NK-92 treated with Interleukin-12 subunit alpha and Interleukin-12 subunit beta, amount 100 ng/mL, for 24 hours (cell line): ENCODE results near the gene CLPX.
"Not testable (repeated sequence)": the region's sequence is repeated elsewhere in the genome, so short reads cannot be mapped to it uniquely, and the experiment has no call there.

ENCODE experiments used
- DNase-seq: peaks from one replicate; lab custom pipeline; 2025; lab: John Stamatoyannopoulos, UW

The CLPX gene

DNA sequence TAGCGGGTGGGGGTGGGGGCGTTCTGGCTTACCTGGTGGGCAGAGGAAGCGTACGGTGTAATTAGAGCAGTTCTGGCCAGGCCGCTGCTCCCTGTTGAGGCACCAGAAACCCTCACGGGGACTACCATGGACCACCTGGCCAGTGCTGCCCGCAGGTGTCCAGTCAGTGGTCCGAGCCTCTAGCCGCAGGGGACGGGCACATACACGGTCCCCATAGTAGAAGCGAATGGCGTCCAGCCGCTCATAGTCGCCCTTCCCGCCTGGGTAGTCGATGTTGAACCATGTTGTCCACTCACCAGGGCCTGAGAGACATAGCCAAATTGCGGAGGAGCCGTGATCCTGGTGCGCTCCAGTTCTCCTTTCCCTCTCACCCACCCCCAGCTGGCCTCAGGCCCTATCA lies 21.6 kb upstream of the CLPX start:
- no peak for DNase-seq

DNA sequence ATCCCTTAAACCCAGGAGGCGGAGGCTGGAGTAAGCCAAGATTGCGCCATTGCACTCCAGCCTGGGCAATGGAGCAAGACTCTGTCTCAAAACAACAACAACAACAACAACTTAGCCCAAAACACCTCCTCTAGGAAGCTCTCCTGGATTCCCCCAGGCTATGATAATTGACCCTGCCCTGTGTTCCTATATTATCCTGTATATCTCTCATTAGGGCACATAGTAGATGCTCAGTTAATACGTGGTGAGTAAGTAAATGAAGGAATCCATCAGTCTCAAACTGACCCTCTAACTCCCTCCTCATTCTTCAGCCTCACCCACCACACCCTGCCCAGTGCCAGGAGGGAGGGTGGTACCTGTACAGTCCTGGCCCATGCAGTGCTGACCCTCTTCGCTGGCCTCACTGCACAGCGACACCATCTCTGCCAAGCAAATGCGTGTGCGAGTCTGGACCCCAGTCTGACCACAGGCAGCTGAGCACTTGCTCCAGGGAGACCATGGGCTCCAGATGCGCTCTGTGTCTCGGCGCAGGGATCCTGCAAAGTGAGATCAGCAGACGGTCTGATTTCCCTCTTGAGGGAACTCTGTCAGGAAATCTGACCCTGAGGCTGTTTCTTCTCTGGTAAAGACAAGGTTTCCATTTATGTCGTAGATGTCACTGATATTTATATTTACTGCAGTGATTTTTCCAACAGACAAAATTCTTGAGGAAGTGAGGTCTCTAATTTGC lies 20.0 kb upstream of the CLPX start:
- no peak for DNase-seq

DNA sequence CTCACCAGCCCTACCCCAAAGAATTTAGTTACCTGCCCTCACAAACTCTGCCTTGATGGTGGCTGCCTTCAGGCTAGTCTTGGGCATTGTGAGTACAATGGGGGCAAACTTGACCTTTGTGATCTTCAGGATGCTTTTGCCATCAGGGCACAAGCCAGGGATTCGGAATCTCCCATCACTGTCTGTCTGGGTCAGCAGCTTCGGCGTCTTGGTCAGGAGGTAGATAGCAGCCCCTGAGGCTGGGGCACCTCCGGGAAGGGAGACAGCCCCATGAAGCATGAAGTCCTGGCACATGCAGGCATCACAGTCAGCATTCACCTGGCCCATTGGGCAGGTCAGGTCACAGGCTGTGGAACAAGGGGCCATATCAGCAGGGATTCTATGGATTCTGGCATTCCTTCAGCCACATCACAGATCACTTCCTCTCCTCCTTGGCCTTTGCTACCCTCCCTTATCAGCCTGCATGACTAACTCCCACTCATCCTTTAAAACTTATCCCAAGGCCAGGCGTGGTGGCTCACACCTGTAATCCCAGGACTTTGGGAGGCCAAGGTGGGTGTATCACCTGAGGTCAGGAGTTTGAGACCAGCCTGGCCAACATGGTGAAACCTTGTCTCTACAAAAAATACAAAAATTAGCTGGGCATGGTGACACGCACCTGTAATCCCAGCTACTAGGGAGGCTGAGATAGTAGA lies 19.2 kb upstream of the CLPX start:
- no peak for DNase-seq

DNA sequence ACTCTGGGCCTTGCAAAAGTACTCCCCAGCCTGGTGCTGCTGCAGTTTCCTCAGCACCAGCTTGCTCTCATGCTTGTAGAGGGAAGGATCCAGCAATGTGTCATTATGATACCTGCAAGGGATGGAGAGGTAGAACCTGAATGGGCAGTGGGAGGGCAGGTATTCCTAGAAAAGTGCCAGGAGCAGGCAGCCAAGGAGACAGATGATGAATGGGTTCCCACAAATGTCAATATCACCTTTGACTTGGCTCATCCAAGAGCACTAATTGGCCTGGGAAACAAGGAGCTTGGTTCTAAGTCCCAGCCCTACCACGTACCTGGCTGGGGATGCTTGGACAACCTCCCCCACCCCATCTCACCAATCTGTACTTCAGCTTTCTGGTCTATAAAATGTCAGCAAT lies 16.8 kb upstream of the CLPX start:
- no peak for DNase-seq

DNA sequence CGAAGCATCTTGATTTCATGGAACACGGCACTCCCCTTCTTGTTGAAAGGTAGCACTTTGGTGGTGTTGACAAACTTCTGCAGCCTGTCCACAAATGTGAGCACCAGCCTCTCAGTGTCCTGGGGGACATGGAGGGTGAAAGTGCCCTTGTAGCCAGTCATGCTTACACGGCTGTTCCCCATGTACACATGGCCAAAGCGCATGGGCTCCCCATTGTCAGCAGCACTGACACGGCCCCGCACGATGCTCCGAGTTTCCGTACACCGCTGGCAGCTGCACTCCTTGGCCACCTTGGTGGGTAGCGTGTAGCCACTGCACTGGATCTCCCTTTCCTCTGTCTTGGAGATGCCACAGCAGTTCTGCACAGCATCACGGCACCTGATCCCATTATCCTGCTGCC lies 13.4 kb upstream of the CLPX start:
- DNase-seq, result no peak

DNA sequence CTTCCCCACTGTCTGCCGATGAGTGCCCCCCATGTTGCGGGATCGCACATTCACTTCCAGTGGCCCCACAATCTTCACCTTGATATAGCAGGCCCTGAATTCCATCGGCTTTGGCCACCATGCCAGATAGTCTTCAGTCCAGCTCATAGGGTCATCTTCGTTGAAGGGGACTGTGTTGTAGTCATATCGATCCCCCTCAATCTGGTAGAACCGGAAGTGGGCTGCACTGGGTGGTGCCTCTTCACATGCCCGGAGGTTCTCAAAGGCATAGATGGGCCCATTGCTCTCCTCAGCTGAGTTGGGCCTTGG lies 12.1 kb upstream of the CLPX start:
- DNase-seq, result no peak

DNA sequence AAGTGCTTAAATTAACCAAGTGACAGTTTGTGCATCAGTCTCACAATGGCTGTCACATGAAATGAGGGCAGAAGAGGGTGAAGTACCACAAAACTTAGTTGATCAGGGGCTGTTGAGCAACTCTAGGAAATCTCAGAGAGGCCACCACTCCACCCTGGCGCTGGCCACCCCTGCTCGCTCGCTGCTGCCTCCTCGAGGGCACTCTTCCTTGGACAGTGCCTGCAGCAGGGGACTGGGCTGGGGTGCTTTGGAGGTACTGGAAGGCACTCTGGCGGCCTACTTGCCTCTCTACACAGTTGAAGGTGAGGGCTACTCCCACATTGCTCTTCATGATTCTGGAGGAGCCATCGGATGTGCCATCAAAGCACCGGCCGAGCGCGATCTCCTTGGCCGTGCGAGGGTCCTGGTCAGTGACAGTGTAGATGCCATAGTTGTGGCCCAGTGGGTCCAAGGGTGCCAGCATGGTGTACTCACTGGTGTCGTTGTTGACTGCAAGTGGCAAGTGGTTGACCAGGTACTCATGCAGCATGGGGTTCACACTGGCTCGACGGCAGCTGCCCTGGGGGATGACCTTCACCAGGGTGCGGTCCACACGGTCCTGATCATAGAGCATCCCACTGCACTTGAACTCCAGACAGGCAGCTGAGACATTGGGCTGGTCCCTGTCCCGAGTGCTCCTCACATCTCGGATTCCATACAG lies 11.6 kb upstream of the CLPX start:
- DNase-seq, result no peak

DNA sequence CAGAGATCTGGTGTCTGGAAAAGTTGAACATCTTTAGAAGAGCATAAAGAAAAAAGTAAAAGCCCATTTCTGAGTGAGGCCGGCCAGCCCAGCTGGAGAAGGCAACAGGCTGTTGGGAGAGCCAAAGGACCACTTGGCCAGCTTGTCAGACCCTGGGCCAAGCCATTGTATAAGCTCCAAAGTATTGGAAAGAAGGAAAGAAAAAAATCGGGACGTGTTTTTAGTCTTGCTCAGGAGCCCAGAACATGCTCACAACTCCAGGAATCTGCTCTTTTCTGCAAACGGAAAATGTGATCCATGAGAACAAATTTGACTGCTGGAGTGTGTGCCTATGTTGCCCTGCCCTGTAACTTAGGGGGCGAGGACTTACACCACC lies 10.4 kb upstream of the CLPX start:
- DNase-seq, result no peak

DNA sequence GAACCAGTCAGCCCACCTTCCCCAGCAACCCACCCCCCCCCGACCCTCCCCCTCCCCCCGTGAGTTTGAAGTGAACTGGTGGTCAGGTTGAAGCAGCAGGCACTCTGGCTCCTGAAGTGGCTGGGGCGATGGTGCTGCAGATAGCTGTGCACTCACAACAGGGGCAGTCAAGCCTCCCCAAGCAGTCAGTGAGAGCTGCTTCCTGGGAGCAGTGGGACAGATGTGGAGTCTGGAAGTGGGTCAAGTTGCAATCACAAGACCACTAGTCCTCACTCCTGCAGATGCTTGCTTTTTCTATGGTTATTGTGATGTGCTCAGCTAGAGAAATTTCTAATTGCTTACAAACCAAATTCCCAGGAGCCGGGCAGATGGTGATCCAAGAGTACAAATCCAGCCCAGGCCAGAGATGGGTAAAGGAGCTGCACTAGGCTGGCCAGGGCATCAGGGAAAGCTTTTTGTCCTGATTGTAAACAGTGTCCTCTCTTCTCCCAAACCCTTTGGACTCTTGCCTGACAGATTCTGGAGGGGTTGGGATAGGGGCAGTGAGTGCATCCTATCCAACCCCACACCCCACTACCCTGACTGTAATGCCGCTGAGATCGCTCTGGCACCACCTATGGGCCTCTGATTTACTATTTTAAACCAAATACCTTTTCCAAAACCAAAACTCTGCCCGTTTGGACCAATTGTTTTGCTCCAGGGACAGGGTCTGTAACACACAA lies 9.8 kb upstream of the CLPX start:
- no peak for DNase-seq

DNA sequence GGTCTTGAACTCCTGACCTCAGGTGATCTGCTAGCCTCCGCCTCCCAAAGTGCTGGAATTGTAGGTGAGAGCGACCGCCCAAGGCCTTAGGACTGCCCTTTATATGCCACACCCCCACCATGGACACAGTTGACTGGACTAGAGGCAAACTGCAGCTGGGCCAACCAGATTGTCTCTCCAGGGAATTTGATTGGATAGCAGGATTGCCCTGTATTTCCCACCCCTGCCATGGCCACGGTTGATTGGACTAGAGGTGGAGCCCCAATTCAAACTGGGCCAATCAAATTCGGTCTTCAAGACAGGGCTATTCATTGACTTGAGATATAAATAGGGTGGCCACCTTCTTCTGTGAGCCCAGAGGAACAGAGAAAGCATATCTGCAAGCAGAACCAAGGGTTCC lies 6.9 kb upstream of the CLPX start:
- DNase-seq, result no peak

DNA sequence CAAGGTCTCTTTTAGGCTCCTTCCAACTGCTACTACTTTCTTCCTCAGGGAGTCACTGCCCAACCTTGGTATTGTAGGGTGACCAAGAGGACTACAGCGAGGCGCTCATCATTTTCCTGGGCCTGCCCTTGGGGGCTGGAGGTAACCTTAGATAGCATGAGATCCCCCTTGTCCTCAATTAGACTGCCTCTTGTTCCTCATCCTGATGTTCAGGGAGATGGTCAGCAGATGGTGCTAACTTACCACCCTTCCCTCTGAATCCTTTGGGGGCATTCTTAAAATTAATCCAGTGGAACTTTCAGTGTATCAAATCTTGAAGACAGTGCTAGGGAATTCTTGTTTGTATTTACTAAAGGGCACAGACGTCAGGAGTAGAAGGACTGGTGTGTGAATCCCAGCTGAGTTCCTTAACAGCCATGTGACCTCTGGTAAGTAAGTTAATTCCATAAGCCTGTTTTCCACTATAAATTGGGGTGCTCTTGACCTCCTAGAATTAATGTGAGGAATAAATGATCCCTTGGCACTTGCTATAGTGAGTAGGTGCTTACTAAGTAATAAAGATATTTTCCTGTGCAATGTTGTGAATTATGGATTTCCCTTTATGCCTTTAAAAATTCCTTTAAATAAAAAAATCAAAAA lies 4.1 kb upstream of the CLPX start:
- no peak for DNase-seq

DNA sequence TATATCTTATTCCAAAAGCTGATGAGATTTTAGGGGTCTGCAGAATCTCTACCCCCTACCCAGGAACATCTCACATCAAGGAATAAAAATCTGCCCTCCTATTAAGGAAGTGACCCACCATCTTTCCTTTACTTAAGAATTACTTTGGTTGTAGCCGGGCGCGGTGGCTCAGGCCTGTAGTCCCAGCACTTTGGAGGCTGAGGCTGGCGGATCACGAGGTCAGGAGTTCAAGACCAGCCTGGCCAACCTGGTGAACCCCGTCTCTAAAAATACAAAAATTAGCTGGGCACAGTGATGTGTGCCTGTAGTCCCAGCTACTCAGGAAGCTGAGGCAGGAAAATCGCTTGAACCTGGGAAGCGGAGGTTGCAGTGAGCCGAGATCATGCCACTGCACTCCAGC lies 3.3 kb upstream of the CLPX start:
- not testable (repeated sequence) for DNase-seq

DNA sequence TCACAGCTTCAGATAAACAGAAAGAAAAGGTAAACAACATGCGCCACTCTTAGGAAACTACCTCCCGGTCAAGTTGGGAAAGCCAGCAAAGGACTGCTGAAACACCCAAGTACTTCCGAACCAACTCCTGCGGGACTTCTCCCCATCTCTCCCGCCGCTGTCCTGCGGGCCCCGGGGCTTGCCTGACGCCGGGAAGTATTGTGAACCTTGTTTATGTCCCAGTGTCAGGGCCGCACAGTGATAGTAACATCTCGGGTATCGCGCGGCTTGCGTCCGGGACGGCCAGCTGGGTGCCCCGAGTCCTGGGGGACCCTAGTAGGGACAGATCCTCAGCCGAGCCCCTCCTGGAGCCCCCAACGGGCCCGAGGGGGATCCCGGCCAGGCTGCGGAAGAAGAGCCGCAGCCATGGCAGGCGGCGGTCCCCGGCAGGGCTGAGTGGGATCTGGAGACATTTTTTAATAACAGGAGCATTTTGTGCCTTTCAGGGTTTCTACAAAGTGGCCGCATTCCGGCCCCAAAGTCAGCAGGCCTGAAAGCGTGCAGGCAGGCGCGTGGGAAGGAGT lies 756 bp downstream of the CLPX start:
- DNase-seq, result peak; percentile 51

DNA sequence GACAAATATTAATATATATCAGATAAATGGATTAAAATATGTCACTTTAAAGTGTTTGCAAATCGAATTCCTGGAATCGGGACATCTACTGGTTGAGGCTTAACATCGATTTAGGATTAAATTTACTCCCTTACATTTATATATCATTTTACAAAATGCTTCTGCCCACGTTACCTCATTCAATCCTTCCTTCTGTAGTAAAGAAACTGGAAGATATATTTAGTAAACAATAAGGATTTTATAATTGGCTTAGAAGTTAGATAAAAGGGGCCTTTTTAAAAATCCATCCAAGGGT lies 1.3 kb downstream of the CLPX start:
- no peak for DNase-seq

DNA sequence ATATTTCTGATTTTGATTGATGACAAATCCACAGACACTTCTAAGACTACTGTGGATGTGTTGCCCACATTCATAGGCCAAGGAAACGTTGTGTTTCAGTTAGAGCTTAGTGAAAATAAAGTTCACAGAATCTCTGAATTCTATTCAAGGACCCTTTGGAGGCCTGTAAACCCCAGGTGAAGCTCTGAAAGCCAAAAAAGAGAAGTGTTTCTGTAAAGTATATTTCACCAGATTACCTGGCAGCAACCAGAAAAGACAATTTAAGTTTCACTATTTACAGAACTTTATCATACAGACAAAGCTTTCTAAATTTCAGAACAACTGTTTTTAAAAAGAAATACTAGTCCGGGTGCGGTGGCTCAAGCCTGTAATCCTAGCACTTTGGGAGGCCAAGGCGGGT lies 2.6 kb downstream of the CLPX start:
- DNase-seq, result no peak

DNA sequence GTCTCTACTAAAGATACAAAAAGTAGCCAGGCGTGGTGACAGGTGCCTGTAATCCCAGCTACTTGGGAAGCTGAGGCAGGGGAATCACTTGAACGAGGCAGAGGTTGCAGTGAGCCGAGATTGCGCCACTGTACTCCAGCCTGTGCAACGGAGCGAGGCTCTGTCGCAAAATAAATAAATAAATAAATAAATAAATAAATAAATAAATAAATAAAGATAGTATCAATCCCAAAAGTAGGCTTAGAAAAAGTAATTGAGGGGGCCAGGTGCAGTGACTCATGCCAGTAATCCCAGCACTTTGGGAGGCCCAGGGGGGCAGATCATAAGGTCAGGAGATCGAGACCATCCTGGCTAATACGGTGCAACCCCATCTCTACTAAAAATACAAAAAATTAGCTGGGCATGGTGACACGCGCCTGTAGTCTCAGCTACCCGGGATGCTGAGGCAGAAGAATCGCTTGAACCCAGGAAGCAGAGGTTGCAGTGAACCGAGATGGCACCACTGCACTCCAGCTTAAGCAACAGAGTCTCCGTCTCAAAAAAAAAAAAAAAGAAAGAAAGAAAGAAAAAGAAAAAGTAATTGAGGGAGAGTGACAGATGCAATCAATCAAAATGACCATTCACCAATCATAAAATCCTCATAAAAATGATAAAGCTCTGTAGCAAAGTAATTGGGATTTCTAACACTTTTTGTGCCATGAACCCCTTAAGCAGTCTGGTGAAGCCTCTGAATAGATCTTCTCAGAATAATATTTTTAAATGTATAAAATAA lies 3.4 kb downstream of the CLPX start:
- DNase-seq, result not testable (repeated sequence)

DNA sequence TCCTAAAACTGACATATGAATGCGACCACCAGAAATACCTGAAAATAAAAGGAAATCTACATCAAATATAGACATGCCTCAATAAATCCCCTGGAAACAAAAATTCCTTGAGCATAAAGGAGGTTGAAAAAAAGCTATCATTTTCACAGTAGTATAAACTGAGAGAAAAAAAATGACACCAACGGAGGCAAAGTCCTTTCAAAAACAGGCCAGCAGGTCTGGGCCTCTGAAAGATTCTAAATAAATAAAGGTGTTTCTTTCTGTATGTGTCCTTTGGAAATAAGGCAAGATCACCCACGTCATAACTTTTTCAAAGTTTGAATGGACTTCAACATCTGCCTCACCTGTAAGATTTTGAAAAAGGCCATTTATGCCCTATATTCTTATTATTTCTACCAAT lies 5.0 kb downstream of the CLPX start:
- DNase-seq, result no peak

DNA sequence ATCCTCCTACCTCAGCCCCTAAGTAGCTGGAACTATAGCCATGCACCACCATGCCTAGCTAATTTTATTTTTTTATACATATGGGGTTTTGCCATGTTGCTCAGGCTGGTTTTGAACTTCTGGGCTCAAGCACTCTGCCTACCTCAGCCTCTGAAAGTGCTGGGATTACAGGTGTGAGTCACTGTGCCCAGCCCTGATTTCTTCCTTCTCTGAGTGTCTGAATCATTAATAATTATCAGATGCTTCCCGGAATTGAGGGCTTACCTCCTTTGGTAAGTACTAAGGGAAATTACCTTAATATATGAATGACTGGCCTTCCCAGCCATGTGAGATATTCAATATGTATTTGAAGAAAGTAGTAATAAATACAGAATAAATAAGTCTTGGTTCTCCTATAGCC lies 7.2 kb downstream of the CLPX start:
- no peak for DNase-seq

DNA sequence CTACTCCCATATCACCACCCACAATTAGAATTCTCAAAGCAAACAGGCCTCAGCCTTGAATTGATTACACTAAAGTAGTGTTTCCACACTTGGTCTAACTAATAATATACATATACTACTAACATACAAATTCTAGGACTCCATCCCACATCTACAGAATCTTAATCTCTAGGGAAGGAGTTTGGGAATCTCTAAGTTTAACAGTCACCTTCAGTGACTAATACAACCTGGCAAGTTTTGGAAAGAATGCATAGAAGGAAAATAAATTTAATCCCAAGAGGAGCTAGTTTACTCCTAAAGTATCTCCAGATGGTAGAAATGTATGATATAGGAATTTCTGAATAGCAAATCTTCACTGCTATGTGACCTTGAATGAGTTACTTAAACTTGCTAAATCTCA lies 9.1 kb downstream of the CLPX start:
- DNase-seq, result no peak

DNA sequence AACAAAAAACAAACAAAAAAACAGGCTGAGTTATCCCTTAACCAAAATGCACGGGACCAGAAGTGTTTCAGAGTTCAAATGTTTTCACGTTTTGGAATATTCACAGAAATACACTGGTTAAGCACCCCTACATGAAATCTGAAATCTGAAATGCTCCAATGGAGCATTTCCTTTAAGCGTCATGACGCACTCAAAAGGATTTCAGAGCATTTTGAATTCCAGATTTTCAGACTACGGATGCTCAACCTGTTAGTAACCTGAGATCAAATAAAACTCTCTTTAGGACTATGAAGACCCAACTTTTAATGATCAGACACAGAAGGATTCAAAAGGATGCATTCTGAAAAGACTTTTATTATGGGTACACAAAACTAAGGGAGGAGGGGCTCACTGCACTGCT lies 9.6 kb downstream of the CLPX start:
- DNase-seq, result no peak

DNA sequence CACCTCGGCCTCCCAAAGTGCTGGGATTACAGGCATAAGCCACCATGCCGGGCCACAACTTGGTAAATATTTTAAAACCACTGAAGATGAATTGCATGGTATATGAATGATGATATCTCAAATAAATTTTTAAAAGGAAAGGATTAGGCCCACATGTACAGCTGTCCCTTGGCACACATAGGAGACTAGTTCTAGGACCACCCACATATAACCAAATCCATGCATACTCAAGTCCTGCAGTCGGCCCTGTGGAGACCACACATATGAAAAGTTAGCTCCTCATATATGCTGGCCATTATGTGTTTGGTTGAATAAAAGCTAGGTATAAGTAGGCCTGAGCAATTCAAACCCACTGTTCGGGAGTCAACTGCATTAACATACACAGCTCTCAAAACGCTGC lies 10.6 kb downstream of the CLPX start:
- DNase-seq, result no peak

DNA sequence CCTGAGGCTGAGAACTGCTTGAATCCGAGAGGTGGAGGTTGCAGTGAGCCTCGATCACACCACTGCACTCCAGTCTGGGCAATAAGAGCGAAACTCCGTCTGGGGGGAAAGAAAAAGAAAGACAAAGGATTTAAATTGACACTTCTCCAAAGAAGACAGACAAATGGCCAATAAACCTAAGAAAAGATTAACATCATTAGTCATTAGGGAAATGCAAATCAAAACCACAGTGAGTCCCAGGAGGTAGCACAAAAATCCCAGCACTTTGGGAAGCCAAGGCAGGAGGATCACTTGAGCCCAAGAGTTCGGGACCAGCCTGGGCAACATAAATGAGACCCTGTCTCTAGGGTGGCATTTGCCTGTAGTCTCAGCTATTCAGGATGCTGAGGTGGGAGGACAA lies 12.6 kb downstream of the CLPX start:
- DNase-seq, result no peak
